Measurements from ENCODE around the gene AGFG1. TPM values are rescaled to one million over a fixed set of nuclear protein-coding genes. Genes with fewer than 3 reads are reported as not detected.

Gene AGFG1
- total and polyA plus RNA-seq, 9 donors, result 21.3 to 78.9 (median 49.9) TPM

GRCh38 chr2:227503433-227504406 lies 31.8 kb downstream of the AGFG1 start:
- H3K27ac ChIP-seq, result no peak overlapping the region
- H3K36me3 ChIP-seq, result no peaks in the 10 kb centered on the region
- H3K4me1 ChIP-seq (ENCODE audit: insufficient read depth), result peaks cover 4% of the 10 kb centered on the region
- no peak overlapping the region for H3K4me3 ChIP-seq
- no peaks in the 10 kb centered on the region for H3K9me3 ChIP-seq
- TF ChIP-seq POLR2A (IDR thresholded peaks at IDR 0.05), result no peak
- TF ChIP-seq EP300 (IDR thresholded peaks at IDR 0.05), result no peak
- no peak for TF ChIP-seq CTCF (IDR thresholded peaks at IDR 0.05)
- intact Hi-C loops (cut with DNase I), result no loop called here
- no peak for DNase-seq
- H3K27me3 ChIP-seq, result no peaks in the 10 kb centered on the region
- WGBS, 3 donors, result 94 to 97% (median 94%) methylated on average over 5 of the region's 5 CpGs

DNA sequence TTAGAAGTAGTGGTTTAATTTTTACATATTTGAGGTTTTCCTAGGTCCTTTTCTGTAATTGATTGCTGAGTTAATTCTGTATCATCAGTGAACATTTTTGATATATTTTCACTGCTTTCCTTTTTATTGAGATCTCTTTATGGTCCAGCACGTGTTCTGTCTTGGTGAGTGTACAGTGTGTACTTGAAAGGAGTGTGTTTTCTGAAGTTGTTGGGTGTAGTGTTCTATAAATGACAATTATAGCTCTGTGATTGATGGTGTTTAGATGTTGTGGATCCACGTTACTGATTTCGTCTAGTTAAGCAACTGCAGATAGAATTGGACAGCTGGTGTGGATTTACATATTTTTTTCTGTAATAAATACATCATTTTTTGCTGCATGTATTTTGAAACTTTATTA lies 32.7 kb downstream of the AGFG1 start:
- Histone ChIP-seq H3K4me3 (no peak overlapping the region), H3K9me3 (no peaks in the 10 kb centered on the region), H3K4me1 (ENCODE audit: insufficient read depth) (peaks cover 4% of the 10 kb centered on the region), H3K27me3 (no peaks in the 10 kb centered on the region), H3K36me3 (no peaks in the 10 kb centered on the region), H3K27ac (no peak overlapping the region)
- TF ChIP-seq POLR2A (IDR thresholded peaks at IDR 0.05), result no peak
- no peak for TF ChIP-seq EP300 (IDR thresholded peaks at IDR 0.05)
- intact Hi-C loops (cut with DNase I), result no loop called here
- DNase-seq, result no peak
- 42 to 51% (median 50%) methylated on average over 3 of the region's 3 CpGs for WGBS, 3 donors

- H3K9me3 ChIP-seq, result no peaks in the 10 kb centered on the region
- peaks cover 7% of the 10 kb centered on the region for H3K4me1 ChIP-seq (ENCODE audit: insufficient read depth)
- intact Hi-C loops (cut with DNase I), result no loop called here
- no peaks in the 10 kb centered on the region for H3K36me3 ChIP-seq
- TF ChIP-seq CTCF (IDR thresholded peaks at IDR 0.05) (no peak), EP300 (IDR thresholded peaks at IDR 0.05) (no peak), POLR2A (IDR thresholded peaks at IDR 0.05) (no peak)
- H3K27me3 ChIP-seq, result no peaks in the 10 kb centered on the region
- no peak for DNase-seq
- H3K4me3 ChIP-seq, result no peak overlapping the region
- 67 to 88% (median 76%) methylated on average over 1 of the region's 1 CpG for WGBS, 3 donors
- no peak overlapping the region for H3K27ac ChIP-seq
These were observed 34.5 kb downstream of the AGFG1 start for GRCh38 chr2:227506456-227506855.

DNA sequence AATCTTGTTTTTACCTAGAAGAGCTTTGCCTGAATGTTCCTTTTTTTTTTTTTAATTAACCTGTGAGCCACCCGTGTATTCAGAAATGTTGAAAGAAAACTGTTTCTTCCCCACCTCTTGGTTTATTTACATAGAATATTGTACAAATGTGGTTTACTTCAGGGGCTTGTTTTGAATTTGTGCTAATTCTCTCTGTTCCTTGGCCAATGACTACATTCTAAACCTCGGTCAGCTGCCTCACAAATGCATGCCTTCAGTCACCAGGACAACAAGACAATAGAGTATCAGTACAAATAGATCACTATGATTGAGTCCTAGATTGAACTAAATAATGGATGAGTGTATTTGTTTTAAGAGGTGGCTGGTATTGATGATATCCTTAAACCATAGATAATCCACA lies 36.0 kb downstream of the AGFG1 start:
- Histone ChIP-seq H3K27ac (no peak overlapping the region), H3K27me3 (no peaks in the 10 kb centered on the region), H3K4me1 (ENCODE audit: insufficient read depth) (peaks cover 9% of the 10 kb centered on the region), H3K4me3 (no peak overlapping the region), H3K36me3 (no peaks in the 10 kb centered on the region), H3K9me3 (no peaks in the 10 kb centered on the region)
- WGBS, 3 donors, result 31 to 53% (median 37%) methylated on average over 2 of the region's 2 CpGs
- no peak for TF ChIP-seq EP300 (IDR thresholded peaks at IDR 0.05)
- TF ChIP-seq POLR2A (IDR thresholded peaks at IDR 0.05), result no peak
- no peak for TF ChIP-seq CTCF (IDR thresholded peaks at IDR 0.05)
- intact Hi-C loops (cut with DNase I), result no loop called here
- DNase-seq, result no peak

DNA sequence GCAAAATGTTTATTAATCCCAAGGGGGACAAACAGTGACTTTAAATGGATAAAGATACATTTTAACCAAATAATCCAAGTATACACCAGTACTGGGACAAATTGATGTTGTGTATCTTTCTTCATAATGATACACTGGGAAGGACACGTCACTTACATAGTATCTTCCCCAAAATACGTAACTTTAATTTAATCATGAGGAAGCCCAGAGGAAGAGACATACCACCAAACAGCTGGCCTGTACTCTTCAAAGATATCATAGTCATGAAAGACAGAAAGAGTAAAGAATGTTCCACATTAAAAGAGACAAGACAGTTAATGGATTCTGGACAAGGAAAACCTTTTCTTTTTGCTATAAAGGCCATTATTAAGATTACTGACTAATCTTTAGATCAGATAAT lies 37.1 kb downstream of the AGFG1 start:
- intact Hi-C loops (cut with DNase I), result no loop called here
- Histone ChIP-seq H3K9me3 (no peaks in the 10 kb centered on the region), H3K4me3 (no peak overlapping the region), H3K36me3 (no peaks in the 10 kb centered on the region), H3K27ac (no peak overlapping the region), H3K4me1 (ENCODE audit: insufficient read depth) (peaks cover 11% of the 10 kb centered on the region), H3K27me3 (no peaks in the 10 kb centered on the region)
- TF ChIP-seq POLR2A (IDR thresholded peaks at IDR 0.05) (no peak), CTCF (IDR thresholded peaks at IDR 0.05) (no peak), EP300 (IDR thresholded peaks at IDR 0.05) (no peak)
- DNase-seq, result no peak
- 90 to 95% (median 93%) methylated on average over 2 of the region's 2 CpGs for WGBS, 3 donors
